Retinal pigment epithelial cell (primary cell): ENCODE data around the gene TRAPPC4.
A peak's percentile ranks its signal among the peaks of the same experiment; 100 is the strongest.

ENCODE experiments used
- DNase-seq: peaks from one replicate; pipeline ENCODE4 v3.0.0-alpha.2; 2010; ENCODE audit warnings: low read depth
- H3K4me3 ChIP-seq: 2 replicates; pipeline ENCODE4 v1.5.1; 2011; ENCODE audit warnings: mild to moderate bottlenecking, low read length, control low read depth, moderate library complexity
- TF ChIP-seq, protein P1 (sequence below): conservative IDR thresholded peaks from 2 replicates; pipeline ENCODE4 v1.5.1; 2011; ENCODE audit warnings: low read depth, low read length, control low read depth, inconsistent platforms

TRAPPC4 gene

GRCh38 chr11:119048644-119049043 lies 30.1 kb downstream of the TRAPPC4 start:
- DNase-seq, result no peak
- TF ChIP-seq, protein P1, sequence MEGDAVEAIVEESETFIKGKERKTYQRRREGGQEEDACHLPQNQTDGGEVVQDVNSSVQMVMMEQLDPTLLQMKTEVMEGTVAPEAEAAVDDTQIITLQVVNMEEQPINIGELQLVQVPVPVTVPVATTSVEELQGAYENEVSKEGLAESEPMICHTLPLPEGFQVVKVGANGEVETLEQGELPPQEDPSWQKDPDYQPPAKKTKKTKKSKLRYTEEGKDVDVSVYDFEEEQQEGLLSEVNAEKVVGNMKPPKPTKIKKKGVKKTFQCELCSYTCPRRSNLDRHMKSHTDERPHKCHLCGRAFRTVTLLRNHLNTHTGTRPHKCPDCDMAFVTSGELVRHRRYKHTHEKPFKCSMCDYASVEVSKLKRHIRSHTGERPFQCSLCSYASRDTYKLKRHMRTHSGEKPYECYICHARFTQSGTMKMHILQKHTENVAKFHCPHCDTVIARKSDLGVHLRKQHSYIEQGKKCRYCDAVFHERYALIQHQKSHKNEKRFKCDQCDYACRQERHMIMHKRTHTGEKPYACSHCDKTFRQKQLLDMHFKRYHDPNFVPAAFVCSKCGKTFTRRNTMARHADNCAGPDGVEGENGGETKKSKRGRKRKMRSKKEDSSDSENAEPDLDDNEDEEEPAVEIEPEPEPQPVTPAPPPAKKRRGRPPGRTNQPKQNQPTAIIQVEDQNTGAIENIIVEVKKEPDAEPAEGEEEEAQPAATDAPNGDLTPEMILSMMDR, result no peak
- H3K4me3 ChIP-seq, result no peak overlapping the region

DNA sequence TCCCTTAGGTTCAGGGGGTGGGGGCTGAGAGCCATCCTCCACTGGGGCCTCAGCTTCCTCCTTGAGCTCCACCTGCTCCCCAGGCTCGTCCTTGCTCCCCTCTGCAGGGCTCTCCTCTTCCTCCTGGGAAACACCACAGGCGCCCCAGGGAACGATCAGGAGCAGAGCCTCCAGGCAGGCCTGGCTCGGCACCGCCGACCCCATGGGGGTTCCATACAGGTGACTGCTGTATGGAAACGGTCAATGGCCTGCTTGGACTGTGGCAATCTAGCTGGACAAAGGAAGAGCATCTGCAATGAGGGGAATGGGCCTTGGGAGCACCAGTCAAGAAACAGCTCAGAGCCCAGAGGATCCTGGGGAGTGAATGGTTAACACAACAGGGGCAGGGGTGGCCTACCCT lies 30.5 kb downstream of the TRAPPC4 start:
- DNase-seq, result no peak
- TF ChIP-seq, protein P1, result no peak
- H3K4me3 ChIP-seq, result no peak overlapping the region

GRCh38 chr11:119051440-119052162 lies 33.0 kb downstream of the TRAPPC4 start:
- TF ChIP-seq, protein P1, result no peak
- no peak overlapping the region for H3K4me3 ChIP-seq
- no peak for DNase-seq

- no peak overlapping the region for H3K4me3 ChIP-seq
- no peak for DNase-seq
- TF ChIP-seq, protein P1, result no peak
Measured at GRCh38 chr11:119052163-119052814, 33.7 kb downstream of the TRAPPC4 start.

DNA sequence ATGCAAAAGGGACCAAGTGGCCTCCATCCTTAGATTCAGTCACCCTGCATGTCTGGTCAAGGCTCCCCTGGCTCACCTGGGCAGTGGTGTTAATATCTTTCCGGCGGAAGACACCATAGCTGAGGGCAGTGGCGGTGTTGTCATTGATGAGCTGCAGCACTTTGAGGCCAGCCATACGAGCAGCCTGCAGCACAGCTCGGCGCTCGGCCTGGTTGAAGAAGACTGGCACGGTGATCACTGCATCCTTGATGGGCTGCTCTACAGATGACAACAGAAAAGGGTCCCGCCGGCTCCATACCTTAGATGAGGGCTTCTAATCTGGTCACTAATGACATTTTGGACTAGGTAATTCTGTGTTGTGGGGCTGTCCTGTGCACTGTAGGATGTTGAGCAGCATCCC lies 35.9 kb downstream of the TRAPPC4 start:
- no peak for DNase-seq

DNA sequence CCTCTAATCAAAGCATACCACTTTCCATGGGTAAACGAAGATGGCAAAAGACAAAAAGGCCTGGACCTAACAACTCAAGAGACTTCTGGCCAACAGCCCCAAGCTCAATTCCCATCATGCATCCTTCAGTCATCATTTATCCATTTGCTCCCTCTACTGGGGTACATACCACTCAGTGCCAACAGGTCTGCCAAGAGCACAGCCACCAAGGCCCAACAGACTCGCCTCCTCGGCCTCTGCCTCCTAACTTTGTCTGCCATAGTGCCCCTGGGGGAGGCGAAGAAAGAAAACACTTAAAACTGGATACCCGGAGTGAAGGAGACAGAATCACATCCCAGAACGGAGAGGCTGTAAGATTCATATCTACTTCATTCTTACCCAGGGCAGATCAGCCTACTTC lies 37.3 kb downstream of the TRAPPC4 start:
- DNase-seq, result no peak

More for the DNA sequence above, 35.9 kb downstream of the TRAPPC4 start:
- no peak overlapping the region for H3K4me3 ChIP-seq
- TF ChIP-seq, protein P1, result no peak

More for the DNA sequence above, 37.3 kb downstream of the TRAPPC4 start:
- H3K4me3 ChIP-seq, result peak overlapping the region; percentile 82
- TF ChIP-seq, protein P1, result peak; percentile 38
